ENCODE data around the gene KLHL3.

KLHL3 gene

GRCh38 chr5:137630216-137630971 is 105.5 kb downstream of the KLHL3 start:
- no peak for DNase-seq

GRCh38 chr5:137629646-137630045 is 106.2 kb downstream of the KLHL3 start:
- peak; percentile 4 for DNase-seq

DNA sequence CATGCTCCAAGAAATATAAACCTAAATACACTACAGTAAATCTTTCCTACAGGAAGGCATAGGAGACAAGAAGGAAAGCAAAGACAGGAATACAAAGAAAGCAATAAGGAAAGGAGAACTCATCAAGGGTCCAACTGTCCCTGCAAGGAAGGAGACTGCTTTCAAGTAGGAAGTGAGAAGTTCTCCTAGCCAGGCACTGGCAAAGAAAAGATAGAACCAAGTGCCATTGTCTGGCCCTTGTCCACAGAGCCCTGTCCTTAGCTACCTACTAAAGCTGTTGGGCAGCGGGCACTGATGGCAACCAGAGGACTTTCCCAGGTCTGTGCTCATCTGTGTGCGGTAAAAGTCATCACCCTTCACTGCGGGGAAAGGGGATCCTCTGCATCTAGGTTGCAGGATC is 108.2 kb downstream of the KLHL3 start:
- DNase-seq, result no peak

DNA sequence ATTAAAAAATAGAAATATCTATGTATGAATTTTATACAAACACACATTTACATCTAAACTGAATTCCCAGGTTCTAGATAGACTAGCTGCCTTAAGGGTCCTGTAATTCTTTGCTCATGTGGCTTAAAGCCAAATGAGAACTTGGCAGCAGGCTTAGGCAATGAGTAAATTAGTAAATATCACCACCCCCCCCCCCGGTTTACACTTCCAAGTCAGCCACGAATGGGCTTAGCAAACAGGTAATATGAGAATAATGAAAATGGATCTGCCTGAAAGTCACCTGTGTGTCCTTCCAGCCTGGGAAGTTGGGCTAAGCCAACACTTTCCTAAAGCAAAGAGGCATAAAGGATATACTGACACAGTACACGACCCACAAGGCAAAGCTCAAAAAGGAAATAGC is 108.6 kb downstream of the KLHL3 start:
- DNase-seq, result no peak

GRCh38 chr5:137624786-137625349 is 111.0 kb downstream of the KLHL3 start:
- no peak for DNase-seq

DNA sequence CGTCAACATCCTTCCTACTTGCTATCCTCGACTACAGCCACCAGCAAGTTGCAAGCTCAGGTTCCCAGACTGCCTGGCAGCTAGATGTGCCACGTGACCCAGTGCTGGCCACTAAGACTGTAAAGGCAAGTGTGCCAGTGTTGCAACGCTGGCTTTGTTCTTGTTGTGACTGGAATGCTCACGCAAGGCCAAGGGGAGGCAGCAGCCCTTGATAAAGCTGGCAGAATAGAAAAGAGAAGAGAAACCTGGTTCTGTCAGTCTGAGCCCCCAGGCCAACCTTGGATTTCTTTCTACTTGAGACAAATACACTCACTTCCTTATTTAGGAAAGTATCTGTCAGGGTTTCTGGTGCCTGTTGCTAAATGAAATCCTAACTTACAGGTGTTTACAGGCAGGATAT is 113.0 kb downstream of the KLHL3 start:
- no peak for DNase-seq

- DNase-seq, result no peak
Observed at GRCh38 chr5:137621861-137622823, 113.7 kb downstream of the KLHL3 start.

GRCh38 chr5:137621306-137621705 is 114.6 kb downstream of the KLHL3 start:
- DNase-seq, result no peak

DNA sequence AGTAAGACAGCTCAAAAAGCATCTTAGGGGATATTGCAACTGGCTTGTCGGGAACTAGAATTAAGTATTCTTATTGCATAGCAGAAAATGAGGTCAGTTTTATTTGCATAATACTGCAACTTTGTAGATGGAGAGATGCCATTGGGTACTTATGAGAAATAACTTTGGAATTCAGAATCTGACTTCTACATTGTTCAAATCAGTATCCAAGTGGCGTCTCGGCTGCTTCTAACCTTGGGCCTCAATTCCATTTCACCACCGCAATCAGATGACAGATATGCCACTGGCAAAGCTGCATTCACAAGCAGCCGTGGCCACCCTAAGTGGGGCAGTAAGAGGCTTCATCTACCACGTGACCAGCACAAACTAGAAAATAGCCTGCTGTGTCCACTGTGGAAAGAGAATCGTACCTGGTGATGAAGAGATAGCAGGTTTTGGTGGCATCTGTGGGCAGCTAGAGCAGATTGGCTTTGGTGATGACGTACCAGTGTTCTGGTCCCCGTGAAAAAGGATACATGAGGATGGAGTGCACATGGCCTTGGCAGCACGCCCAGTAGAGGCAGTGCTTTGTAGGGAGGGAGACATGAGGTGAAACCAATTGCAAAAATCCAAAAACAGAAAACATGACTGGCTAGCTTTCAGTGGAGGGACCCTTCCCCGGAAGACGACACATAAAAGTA is 116.6 kb downstream of the KLHL3 start:
- no peak for DNase-seq

- no peak for DNase-seq
Observed at GRCh38 chr5:137618476-137618875, 117.4 kb downstream of the KLHL3 start.

DNA sequence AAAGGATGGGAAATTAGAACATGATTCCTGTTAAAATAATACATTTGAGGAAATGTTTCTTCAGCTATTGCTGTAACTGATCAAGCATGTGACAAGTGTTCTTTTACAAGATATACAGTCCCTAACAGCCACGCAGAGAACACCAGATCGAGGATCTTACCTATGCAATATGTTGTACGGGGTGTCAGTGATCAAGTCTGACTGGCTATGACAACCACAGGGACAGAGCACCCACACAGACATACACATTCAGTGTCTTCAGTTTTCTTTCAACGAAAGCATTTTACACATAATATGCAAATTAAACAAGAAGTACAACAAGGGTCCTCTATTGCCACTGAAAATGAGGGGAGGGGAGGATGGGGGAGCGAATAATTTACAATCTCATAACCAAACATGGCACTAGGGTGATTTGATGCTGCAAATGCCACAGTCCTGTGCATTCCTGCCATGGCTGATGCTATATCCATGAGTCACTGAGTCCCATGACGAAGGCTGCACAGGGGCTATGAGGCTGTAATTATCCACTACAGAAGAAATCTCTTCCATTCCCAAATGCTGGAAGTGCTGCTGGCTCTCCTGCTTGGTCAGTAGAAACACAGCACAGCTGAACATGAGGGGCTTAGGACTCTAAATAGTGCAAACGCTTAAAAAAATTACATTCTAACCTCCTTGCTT is 118.2 kb downstream of the KLHL3 start:
- no peak for DNase-seq

DNA sequence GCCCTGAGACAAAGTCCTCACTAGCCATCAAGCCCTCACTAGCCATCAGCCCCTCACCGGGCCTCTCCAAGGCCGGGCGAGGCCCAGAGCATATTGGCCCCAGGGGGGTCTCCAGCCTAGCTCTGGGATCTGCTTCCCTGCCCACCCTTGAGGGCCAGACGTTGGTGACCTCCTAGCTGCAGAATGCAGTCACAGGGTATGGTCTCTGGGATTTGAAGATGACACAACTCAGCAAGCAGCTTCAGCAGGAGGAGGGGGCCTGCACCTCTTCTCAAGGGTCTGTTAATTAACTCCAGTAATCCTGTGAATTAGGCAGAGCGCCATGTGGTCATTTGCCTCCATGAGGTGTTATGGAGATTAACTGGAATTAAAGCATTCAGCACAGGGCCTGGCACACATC is 119.8 kb downstream of the KLHL3 start:
- DNase-seq, result no peak

DNA sequence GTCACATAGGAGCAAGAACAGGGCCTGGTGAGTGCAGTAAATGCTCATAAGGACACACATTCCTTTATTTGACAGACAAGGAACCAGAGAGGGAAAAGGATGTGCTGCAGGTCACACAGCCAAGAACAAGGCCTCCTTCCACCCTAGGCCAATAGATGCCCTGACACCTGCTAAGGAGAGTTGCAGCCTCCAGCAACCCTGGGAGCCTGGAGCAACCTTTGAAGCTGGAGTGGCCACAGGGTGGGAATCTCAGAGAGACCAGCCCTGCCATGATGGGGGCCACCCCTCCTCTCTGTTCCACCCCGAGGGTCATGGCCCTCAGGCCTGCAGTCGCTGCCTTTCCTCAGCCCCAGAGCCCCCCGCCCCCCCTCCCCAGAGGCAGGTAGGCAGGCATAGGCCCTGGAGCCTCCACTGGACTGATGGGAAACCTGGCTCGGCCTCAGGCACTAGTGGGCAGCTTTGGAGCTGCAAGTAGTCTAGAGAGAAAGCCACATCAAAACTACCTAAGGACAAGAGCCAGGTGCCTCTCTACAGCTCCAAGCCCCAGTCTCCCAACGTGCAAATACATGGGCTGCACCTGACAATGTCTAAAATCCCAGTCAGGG is 120.6 kb downstream of the KLHL3 start:
- DNase-seq, result no peak

DNA sequence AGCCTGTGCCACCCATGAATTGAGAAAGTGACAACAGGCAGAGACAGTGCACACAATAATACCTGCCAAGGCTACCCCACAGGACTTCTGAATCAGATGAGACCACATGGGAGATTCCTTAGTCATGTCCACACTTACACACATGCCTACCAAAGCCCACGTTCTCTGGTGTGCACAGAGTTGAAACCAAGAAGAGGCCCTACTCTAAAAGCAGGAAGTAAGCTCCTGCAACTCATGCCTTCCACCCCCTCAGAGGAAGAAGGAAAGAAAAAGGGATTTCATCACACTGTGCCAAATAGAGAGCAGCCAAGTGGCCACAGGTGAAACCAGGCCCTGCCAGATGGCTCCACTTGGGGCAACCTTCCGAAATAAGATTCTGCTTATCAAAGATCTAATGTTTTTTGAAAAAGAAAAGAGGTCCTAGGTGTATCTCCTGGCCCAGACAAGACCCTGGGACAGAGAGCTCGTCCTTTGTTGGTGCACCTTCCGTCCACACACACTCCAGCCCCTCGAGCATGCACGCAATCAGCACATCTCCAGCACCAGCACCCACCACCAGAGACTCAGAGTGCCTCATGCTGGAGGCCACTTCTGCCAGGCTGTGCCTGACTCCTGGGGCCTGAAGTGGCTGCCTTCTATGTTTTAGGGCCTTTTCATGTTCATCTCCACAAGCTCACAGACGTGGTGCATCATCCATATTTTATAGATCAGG is 122.2 kb downstream of the KLHL3 start:
- DNase-seq, result no peak

GRCh38 chr5:137612576-137612975 is 123.3 kb downstream of the KLHL3 start:
- DNase-seq, result no peak

DNA sequence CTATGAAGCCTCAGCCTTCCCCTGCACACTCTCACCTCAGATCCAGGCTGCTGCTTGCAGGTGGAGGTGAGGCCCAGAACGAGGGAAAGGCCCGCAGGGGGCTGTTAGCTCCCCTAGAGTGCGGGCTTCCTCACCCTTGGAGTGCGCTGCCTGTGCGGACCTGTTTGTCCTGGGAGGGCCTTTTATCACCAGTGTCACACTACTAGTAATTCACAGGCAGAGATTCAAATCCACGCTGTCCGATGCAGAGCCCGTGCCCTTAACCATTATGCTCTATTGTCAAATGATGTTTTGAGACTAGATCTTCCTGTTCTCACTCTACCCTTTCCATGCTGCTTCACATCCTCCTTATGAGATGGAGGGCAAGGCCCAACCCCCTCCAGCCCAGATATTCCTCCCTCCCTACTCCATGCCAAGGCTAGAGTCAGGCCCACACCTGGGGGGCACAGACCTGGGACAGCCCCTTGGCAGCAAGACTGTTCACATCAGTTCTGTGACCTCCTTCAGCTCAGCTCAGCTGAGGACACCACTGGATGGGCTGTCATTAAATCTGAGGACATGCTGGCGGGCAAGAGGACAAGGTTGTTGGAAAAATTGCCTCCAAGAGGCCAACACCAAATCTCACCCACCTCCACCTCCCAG is 124.0 kb downstream of the KLHL3 start:
- DNase-seq, result no peak

DNA sequence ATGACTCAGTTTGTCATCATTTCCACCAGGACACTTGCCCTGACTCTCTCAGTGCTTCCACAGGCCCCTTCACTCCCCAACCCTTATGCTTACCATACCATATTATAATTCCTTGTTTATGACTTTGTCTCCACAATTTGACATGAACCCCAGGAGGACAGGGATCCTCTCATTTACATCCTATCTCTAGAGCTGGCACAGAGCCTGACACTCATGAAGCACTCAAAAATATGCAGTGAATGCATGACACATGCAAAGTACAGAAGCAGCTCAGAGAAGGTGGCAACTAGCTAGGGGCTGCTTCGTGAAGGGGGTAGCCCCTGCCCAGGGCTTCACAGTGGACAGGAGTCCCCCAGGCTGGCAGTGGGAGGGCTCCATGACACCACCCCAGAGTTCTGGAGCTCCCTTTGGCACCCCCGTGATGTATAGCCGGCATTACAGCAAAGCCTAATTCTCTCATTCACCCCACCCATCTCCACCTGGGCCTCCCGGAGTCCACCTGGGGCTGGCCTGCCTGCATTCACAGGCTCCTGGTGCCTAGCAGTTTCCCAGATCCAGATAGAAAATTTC is 124.8 kb downstream of the KLHL3 start:
- no peak for DNase-seq

DNA sequence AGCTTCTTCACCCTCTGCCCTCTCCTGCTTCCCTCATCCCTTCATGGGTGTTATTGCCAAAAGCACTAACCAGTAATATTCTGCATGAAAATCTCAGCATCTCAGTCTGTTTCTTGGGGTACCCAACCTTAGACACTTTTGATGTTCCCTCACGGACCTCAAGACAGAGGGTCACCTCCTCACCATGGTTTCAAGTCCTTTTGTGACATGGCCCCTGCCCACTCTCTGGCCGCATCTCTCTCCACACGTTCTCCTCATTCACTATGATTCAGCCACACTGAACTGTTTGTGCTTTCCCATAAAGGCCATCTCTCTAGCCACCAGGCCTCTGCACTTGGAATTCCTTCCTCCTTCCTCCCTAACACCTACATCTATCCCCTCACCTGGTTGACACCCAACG is 125.3 kb downstream of the KLHL3 start:
- no peak for DNase-seq

DNA sequence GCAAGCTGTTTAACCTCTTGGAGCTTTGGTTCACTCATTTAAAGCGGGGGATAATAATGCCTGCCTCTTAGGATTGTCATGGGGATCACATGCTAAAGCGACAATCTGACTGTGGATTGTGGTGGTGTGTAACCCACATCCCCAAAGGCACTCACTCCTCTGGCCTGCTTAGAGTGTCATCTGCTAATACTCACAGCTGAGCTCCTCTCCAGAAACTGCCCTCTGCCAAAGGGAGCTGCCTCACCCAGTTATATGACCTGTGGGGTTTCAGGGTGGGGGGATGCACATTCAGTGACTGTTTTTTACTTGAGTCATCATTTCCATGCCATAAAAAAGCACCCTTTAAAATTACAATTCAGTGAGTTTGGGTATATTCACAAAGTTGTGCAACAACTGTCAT is 126.8 kb downstream of the KLHL3 start:
- no peak for DNase-seq

- no peak for DNase-seq
Observed at GRCh38 chr5:137607771-137608170, 128.1 kb downstream of the KLHL3 start.
